ENCODE results near the gene DCUN1D1. TPM values are rescaled to one million over a fixed set of nuclear protein-coding genes. Genes with fewer than 3 reads are reported as not detected.

The DCUN1D1 gene
- total and polyA plus RNA-seq, 2 donors = 22.4 to 60.4 TPM

Other genes starting within 250 kb of the DCUN1D1 start
- gene ATP11B, start 187.0 kb downstream of the DCUN1D1 start, total RNA-seq = 165 TPM
- 18.5 TPM for gene ATP11B, start 187.0 kb downstream of the DCUN1D1 start, polyA plus RNA-seq
- 42.9 TPM for gene MCCC1, start 119.0 kb upstream of the DCUN1D1 start, total RNA-seq
- gene MCCC1, start 119.0 kb upstream of the DCUN1D1 start, polyA plus RNA-seq = 28.1 TPM
- gene LAMP3, start 182.2 kb upstream of the DCUN1D1 start, total RNA-seq = 0.53 TPM
- 0.39 TPM for gene LAMP3, start 182.2 kb upstream of the DCUN1D1 start, polyA plus RNA-seq

Measured in urinary bladder (tissue), 2 donors.